ENCODE data around the gene PLIN1.

DNA sequence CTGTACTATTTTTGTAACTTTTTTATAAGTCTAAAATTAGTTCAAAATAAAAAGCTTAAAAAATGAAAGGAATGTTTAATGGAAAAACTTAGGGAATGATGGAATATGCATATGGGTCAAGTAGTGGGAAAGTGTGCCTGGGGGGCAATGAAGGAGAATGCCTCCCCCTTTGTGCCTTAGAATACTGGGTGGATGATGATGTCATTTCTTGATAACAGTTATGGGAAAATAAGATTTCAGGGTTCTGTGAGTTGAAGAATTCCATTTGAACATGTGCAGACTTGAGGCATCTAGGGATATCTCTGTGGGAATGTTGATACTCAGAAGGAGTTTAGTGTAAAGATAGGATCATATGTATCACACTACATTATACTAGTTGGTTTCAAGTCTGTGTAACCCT, 25.2 kb upstream of the PLIN1 start:
- TF ChIP-seq, protein P1, sequence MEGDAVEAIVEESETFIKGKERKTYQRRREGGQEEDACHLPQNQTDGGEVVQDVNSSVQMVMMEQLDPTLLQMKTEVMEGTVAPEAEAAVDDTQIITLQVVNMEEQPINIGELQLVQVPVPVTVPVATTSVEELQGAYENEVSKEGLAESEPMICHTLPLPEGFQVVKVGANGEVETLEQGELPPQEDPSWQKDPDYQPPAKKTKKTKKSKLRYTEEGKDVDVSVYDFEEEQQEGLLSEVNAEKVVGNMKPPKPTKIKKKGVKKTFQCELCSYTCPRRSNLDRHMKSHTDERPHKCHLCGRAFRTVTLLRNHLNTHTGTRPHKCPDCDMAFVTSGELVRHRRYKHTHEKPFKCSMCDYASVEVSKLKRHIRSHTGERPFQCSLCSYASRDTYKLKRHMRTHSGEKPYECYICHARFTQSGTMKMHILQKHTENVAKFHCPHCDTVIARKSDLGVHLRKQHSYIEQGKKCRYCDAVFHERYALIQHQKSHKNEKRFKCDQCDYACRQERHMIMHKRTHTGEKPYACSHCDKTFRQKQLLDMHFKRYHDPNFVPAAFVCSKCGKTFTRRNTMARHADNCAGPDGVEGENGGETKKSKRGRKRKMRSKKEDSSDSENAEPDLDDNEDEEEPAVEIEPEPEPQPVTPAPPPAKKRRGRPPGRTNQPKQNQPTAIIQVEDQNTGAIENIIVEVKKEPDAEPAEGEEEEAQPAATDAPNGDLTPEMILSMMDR (IDR thresholded peaks at IDR 0.05): no peak
- no peak for TF ChIP-seq POLR2A (IDR thresholded peaks at IDR 0.05)
